KG1 (cell line): ENCODE data around the gene POTEF.
"Not testable (repeated sequence)": the region's sequence is repeated elsewhere in the genome, so short reads cannot be mapped to it uniquely, and the experiment has no call there.

ENCODE experiments used
- DNase-seq: peaks from one replicate; lab custom pipeline; 2025; lab: John Stamatoyannopoulos, UW

Gene POTEF

GRCh38 chr2:130152816-130153595, 24.0 kb upstream of the POTEF start:
- no peak for DNase-seq

- DNase-seq, result not testable (repeated sequence)
These were observed 23.3 kb upstream of the POTEF start for GRCh38 chr2:130152136-130152815.

DNA sequence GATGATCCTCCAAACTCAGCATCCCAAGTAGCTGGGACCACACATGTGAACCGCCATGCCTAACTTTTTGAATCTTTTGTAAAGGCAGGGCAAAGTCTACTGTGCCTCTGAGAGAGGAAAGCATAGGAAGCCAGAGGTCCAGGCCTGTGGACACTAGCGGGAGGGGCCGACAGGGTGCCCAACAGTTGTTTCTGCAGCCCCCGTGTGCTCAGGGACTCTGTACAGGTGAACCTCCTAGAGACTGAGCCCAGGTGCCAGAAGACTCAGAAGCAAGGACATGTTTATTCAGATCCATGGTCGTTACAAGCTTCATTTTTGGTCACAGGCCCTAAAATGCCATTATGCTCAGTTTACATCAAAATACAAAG, 22.1 kb upstream of the POTEF start:
- not testable (repeated sequence) for DNase-seq

- DNase-seq, result no peak
These were observed 21.4 kb upstream of the POTEF start for GRCh38 chr2:130150181-130151144.

- not testable (repeated sequence) for DNase-seq
These were observed 19.5 kb upstream of the POTEF start for GRCh38 chr2:130148515-130148914.

GRCh38 chr2:130145006-130145414, 16.0 kb upstream of the POTEF start, which contains the start of gene CCDC74B:
CCDC74B (minus strand) TSS chr2:130145112; CDS start chr2:130144996, 116 bp downstream.
- not testable (repeated sequence) for DNase-seq

DNA sequence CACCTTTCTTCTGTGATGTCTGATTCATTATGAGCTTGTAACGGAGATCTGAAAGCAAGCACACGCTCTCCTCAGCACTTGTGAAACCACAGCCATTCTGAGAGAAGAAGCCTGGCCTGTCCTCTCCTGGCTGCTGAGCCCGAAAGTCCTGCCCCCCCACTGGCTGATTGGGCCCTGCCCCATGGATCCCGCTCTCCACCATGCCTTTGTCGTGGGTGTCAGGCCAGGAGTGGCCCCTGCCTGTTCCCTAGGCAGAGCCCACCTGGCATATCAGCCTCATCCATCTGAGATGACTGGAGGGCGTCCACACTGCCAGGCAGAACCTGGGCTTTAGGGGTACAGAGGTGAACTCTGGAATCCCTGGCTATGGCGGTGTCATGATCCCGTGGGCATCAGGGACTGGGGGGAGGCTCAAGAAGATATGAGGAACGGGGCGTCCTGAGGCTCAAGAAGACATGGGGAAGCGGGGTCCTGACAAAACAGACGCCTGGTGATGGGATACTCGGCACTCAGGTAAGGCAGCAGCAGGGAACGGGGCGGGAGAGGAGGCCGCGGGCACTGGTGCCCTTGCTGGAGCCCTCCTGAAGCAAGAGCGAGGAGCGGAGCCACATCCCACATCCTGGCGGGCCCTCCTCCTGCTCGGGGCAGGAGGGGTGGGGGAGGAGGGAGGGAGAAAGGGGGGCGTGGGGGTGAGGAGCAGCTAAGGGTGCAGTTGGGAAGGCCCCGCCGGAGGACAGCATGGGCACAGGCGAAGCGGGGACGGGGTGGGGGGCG, 14.4 kb upstream of the POTEF start:
- not testable (repeated sequence) for DNase-seq

DNA sequence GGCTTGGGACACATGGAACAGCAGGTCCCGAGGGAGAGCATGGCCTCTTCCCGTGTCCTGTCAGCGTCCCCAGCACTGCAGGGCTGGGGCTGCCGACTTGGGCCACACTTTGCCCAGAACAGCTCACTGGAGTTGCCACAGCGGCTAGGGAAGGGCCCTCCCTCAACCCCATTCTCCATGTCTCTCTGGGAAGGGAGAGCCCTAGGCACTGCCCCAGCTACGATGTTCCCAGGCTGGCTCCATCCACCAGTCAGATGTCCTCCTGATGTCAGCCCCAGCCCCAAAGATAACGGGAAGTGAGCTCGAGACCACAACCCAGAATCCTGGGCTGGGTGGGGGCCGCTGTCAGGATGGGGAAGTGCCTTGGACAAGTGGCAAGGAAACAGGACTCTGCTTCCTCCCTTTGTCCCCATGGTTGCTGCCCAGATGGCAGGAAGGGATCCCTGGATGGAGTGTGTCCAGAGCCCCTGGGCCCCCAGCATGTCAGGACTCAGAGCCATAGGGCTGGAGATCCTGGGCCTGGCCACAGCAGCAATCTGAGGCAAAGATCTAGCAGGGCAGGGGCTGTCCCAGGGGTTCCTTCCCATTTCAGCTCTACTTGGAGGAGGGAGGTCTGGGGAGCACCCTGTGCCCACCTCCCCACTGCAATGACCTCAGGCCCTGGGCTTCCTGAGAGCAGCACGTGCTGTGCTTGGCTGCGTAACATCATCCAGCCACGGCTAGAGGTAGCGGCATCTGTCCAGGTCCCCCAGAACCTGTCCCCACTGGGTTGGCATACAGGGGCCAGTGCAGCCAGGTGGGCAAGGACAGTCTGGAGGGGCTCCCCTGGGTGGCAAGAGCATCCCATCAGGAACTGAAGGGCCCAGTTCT, 13.6 kb upstream of the POTEF start:
- not testable (repeated sequence) for DNase-seq

DNA sequence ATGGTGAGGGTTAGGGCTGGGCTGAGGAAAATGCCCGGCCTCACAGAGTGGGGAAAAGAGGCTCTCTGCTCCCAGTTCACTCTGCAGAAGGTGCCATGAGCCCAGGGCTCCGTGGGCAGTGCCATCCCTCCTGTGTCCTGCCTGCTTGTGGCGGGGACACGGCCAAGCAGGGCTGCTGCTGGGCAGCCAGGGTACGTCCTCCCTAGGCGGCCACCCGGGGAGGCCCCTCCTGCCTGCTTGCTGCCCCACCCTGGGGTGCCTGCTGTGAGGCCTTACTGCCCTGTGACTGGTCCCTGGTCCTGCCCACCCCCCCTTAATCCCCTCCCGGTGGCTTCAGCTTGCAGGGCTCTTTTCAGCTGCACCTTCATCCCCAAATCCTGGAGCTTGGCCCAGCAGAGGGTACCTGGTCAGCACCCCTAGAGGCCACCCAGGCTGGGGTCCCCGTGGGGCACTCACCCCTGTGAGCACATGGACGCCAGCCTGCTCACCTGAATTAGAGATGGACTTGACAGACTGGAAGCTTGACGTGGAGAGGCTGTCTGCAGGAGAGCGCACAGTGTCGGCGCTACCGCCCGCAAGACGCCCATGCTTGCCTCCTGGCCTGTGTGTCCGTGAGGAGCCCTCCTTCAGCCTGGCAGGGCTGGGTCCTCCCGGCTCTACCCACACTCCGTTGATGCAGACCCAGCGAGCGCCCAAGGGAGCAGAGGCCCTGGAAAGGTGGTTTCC, 12.8 kb upstream of the POTEF start:
- DNase-seq, result not testable (repeated sequence)

- DNase-seq, result not testable (repeated sequence)
These were observed 12.0 kb upstream of the POTEF start for GRCh38 chr2:130141002-130141401.

DNA sequence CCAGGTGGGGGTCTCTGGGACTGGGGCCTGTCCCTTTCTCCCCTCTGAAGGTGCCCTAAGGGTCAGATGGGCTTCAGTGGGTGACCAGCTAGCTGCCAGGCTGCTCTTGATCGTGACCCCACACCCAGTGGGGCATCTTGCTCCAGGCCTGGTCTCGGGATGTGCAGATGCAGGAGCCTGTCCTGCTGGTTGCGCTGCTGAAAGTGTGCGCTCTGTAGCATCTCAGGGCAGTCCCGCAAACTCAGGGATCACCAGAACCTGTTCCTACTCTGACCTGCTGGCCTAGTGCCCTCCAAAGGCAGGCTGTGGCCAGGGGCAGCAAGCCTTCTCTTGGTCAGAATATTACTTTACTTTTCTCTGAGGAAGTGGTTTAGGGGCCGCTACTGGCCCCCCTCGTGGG, 11.5 kb upstream of the POTEF start:
- DNase-seq, result not testable (repeated sequence)

GRCh38 chr2:130139331-130140280, 10.6 kb upstream of the POTEF start:
- not testable (repeated sequence) for DNase-seq

- DNase-seq, result not testable (repeated sequence)
These were observed 9.8 kb upstream of the POTEF start for GRCh38 chr2:130138841-130139251.

DNA sequence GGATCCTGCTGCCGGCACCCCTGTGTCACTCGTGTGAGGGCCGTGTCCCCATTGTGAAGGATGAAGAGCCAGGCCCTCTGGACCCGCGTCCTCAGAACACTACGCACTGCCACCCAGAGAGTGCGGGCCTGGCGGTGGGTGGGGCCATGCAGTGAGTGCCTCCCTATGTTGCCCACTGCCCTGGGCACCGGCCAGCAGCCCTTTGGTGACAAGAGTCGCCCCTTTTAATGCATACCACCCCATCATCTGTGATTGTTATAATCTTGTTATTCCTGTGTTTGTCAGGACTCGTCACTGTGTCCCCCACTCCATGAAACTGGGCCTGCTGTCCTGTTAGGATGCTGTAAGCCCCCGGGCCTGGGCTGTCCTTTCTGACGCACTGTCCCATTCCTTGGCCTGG, 9.3 kb upstream of the POTEF start:
- DNase-seq, result not testable (repeated sequence)

GRCh38 chr2:130137118-130137517, 8.1 kb upstream of the POTEF start:
- not testable (repeated sequence) for DNase-seq

GRCh38 chr2:130136546-130136945, 7.5 kb upstream of the POTEF start:
- not testable (repeated sequence) for DNase-seq

GRCh38 chr2:130135692-130136541, 6.9 kb upstream of the POTEF start:
- DNase-seq, result no peak
